ENCODE data around the gene TMEM168. TPM values are rescaled to one million over a fixed set of nuclear protein-coding genes. Genes with fewer than 3 reads are reported as not detected.
"Not testable (repeated sequence)": the region's sequence is repeated elsewhere in the genome, so short reads cannot be mapped to it uniquely, and the experiment has no call there.

TMEM168 gene, protein sequence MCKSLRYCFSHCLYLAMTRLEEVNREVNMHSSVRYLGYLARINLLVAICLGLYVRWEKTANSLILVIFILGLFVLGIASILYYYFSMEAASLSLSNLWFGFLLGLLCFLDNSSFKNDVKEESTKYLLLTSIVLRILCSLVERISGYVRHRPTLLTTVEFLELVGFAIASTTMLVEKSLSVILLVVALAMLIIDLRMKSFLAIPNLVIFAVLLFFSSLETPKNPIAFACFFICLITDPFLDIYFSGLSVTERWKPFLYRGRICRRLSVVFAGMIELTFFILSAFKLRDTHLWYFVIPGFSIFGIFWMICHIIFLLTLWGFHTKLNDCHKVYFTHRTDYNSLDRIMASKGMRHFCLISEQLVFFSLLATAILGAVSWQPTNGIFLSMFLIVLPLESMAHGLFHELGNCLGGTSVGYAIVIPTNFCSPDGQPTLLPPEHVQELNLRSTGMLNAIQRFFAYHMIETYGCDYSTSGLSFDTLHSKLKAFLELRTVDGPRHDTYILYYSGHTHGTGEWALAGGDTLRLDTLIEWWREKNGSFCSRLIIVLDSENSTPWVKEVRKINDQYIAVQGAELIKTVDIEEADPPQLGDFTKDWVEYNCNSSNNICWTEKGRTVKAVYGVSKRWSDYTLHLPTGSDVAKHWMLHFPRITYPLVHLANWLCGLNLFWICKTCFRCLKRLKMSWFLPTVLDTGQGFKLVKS
- 10 to 100 TPM; 11.8 to 32.0 (median 25.2) TPM for total RNA-seq
- polyA plus RNA-seq: 10 to 100 TPM in 1 of 3 donors, 1 to 10 TPM in 2; 5.1 to 21.1 (median 9.0) TPM
- long read RNA-seq, donor 1, full-length matches to known transcripts: 2 of 2 reads
- long read RNA-seq, donor 1, partial matches to known transcripts: 0 of 2 reads
- long read RNA-seq, donor 1, other reads (novel, unspliced or antisense): 0 of 2 reads
- long read RNA-seq, donor 2, full-length matches to known transcripts: 7 of 7 reads
- long read RNA-seq, donor 2, partial matches to known transcripts: 0 of 7 reads
- long read RNA-seq, donor 2, other reads (novel, unspliced or antisense): 0 of 7 reads
- long read RNA-seq, donor 3, full-length matches to known transcripts: 7 of 7 reads
- long read RNA-seq, donor 3, partial matches to known transcripts: 0 of 7 reads
- long read RNA-seq, donor 3, other reads (novel, unspliced or antisense): 0 of 7 reads
- long read RNA-seq, donor 4, full-length matches to known transcripts: 3 of 10 reads
- long read RNA-seq, donor 4, partial matches to known transcripts: 3 of 10 reads
- long read RNA-seq, donor 4, other reads (novel, unspliced or antisense): 4 of 10 reads
- long read RNA-seq, donor 5, full-length matches to known transcripts: 33 of 39 reads
- long read RNA-seq, donor 5, partial matches to known transcripts: 0 of 39 reads
- long read RNA-seq, donor 5, other reads (novel, unspliced or antisense): 6 of 39 reads
- long read RNA-seq, donor 6, full-length matches to known transcripts: 2 of 5 reads
- long read RNA-seq, donor 6, partial matches to known transcripts: 0 of 5 reads
- long read RNA-seq, donor 6, other reads (novel, unspliced or antisense): 3 of 5 reads
- long read RNA-seq, donor 7, full-length matches to known transcripts: 4 of 4 reads
- long read RNA-seq, donor 7, partial matches to known transcripts: 0 of 4 reads
- long read RNA-seq, donor 7, other reads (novel, unspliced or antisense): 0 of 4 reads
- long read RNA-seq, donor 8, full-length matches to known transcripts: 1 of 1 reads
- long read RNA-seq, donor 8, partial matches to known transcripts: 0 of 1 reads
- long read RNA-seq, donor 8, other reads (novel, unspliced or antisense): 0 of 1 reads
- long read RNA-seq, donor 9, full-length matches to known transcripts: 8 of 8 reads
- long read RNA-seq, donor 9, partial matches to known transcripts: 0 of 8 reads
- long read RNA-seq, donor 9, other reads (novel, unspliced or antisense): 0 of 8 reads
- long read RNA-seq, donor 10, full-length matches to known transcripts: 2 of 2 reads
- long read RNA-seq, donor 10, partial matches to known transcripts: 0 of 2 reads
- long read RNA-seq, donor 10, other reads (novel, unspliced or antisense): 0 of 2 reads

DNA sequence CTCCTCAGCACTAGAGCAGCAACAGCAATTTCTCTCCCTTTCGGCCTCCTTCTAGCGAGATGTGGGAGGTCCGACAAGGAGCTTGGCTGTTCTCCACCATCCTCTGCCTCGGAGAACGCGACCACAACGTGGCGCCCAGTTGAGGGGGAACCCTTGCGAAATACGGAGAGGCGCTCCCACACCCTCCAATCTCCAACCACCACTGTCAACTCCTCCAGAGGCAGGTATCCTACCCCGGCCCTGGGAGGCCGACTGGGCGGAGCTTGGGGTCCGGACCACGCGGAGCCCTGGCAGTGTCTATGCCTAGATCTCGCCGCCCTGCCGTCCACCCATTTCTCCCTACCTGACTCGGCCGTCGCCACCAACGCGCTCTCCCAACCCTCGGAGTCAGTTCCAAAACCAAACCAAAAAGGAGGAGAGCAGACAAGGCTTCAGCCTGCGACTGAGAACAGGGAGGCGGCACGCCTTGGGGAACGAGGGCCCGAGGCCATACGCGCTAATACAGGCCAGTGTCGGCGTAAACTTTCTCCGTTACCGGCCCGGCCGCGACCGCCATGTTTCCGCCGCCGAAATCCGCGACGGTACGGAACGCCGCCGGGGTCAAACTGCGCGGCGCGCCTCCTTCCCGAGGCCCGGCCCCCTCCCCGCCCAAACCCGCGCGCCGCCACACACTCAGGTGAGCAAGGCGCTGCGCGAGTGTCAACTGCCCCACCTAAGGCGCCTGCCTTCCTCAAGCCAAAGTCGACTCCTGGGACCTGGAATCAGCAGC lies at the start of gene TMEM168:
Gene TMEM168, minus strand, starts transcription at position 577 of the 769 bp plus-strand sequence. CDS start 5,568 bp downstream, outside the sequence.
- peak within 1 kb of the TSS; percentile 57 to 94 (median 85) for H3K4me3 ChIP-seq
- TF ChIP-seq, protein P1, sequence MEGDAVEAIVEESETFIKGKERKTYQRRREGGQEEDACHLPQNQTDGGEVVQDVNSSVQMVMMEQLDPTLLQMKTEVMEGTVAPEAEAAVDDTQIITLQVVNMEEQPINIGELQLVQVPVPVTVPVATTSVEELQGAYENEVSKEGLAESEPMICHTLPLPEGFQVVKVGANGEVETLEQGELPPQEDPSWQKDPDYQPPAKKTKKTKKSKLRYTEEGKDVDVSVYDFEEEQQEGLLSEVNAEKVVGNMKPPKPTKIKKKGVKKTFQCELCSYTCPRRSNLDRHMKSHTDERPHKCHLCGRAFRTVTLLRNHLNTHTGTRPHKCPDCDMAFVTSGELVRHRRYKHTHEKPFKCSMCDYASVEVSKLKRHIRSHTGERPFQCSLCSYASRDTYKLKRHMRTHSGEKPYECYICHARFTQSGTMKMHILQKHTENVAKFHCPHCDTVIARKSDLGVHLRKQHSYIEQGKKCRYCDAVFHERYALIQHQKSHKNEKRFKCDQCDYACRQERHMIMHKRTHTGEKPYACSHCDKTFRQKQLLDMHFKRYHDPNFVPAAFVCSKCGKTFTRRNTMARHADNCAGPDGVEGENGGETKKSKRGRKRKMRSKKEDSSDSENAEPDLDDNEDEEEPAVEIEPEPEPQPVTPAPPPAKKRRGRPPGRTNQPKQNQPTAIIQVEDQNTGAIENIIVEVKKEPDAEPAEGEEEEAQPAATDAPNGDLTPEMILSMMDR (IDR thresholded peaks at IDR 0.05): peak in 1 of 6 experiments; percentile 11
- peak; percentile 27 to 55 for TF ChIP-seq POLR2A (IDR thresholded peaks at IDR 0.05)
- DNase-seq: peak; percentile 68 to 85 (median 78)
- H3K9me3 ChIP-seq (replicated peaks in 1 of 3): no peaks in the 10 kb centered on the region
- H3K36me3 ChIP-seq (replicated peaks in 1 of 2): no peaks in the 10 kb centered on the region
- peaks cover 8 to 16% of the 10 kb centered on the region in 2 donors for H3K4me1 ChIP-seq (replicated peaks in 1 of 2)
- intact Hi-C loops (cut with DNase I): no loop called here
- H3K27ac ChIP-seq: peak within 1 kb of the TSS; percentile 45 to 93 (median 80)
- no peaks in the 10 kb centered on the region for H3K27me3 ChIP-seq
- 0 to 1% (median 0%) methylated on average over 22 to 67 of the region's 67 CpGs for WGBS, 4 donors

- H3K36me3 ChIP-seq (replicated peaks in 1 of 2); H3K27ac ChIP-seq; H3K4me1 ChIP-seq (replicated peaks in 1 of 2); H3K4me3 ChIP-seq; DNase-seq; H3K27me3 ChIP-seq; H3K9me3 ChIP-seq (replicated peaks in 1 of 3); intact Hi-C loops (cut with DNase I): not testable (repeated sequence)
- WGBS, 4 donors: 84 to 90% (median 88%) methylated on average over 4 of the region's 4 CpGs
These were observed 45.7 kb upstream of the TMEM168 start for GRCh38 chr7:112835928-112836327.

DNA sequence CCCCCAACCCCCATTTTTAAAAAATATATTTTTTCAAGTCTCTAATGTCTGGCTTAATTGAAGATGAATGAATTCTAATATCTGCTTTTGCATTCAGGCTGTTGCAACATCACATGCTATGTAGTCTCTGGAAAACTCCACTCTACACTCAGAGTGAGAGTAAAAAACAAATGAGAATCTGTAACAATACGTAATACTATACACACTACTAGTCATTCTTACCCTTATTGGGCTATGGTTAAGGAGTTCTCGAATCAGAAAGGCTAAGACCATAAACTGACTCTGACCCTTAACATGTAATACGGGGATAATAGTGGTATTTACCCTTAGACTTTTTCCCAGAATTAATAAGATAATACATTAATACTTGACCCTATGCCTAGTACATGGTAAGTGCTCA lies 42.9 kb upstream of the TMEM168 start:
- no peak overlapping the region for H3K4me3 ChIP-seq
- no peak for DNase-seq
- peaks cover 0 to 10% (median 9%) of the 10 kb centered on the region in 3 donors for H3K9me3 ChIP-seq (replicated peaks in 1 of 3)
- no peaks in the 10 kb centered on the region for H3K27me3 ChIP-seq
- intact Hi-C loops (cut with DNase I): no loop called here
- no peaks in the 10 kb centered on the region for H3K36me3 ChIP-seq (replicated peaks in 1 of 2)
- WGBS, 4 donors: 95 to 97% (median 96%) methylated on average over 3 of the region's 3 CpGs
- no peak overlapping the region for H3K27ac ChIP-seq
- no peak for TF ChIP-seq POLR2A (IDR thresholded peaks at IDR 0.05)
- TF ChIP-seq, protein P1 (IDR thresholded peaks at IDR 0.05): no peak
- H3K4me1 ChIP-seq (replicated peaks in 1 of 2): no peaks in the 10 kb centered on the region
